Upper lobe of left lung (tissue), 6 donors: Measurements from ENCODE around the gene MARCHF3. TPM values are rescaled to one million over a fixed set of nuclear protein-coding genes. Genes with fewer than 3 reads are reported as not detected.

Experiments used
- ATAC-seq, 2 donors: fragments of 200-7000 bp; cut with Tn5 transposase; one replicate each; pipeline ENCODE4 v1.9.1; 2022; ENCODE audit warnings: mild to moderate bottlenecking in 2 of 2, moderate library complexity in 2 of 2; ENCODE audit not compliant: low FRiP score in 2 of 2
- DNase-seq, 2 donors: peaks; one replicate each; pipeline ENCODE4 v3.0.0-alpha.2; 2019 to 2020
- H3K27ac ChIP-seq, 4 donors: fragments of 200-600 bp; sonication (generic); one replicate each; pipeline ENCODE4 v1.5.1; 2016 to 2019
- H3K27me3 ChIP-seq, 4 donors: fragments of 200-600 bp; sonication (generic); one replicate each; pipeline ENCODE4 v1.5.1; 2017 to 2019
- H3K36me3 ChIP-seq, 4 donors: fragments of 200-600 bp; sonication (generic); one replicate each; pipeline ENCODE4 v1.5.1; 2016 to 2019
- H3K4me1 ChIP-seq, 4 donors: fragments of 200-600 bp; sonication (generic); one replicate each; pipeline ENCODE4 v1.5.1; 2018 to 2019
- H3K4me3 ChIP-seq, 4 donors: fragments of 200-600 bp; sonication (generic); one replicate each; pipeline ENCODE4 v1.5.1; 2017 to 2019; ENCODE audit warnings: mild to moderate bottlenecking in 2 of 4, moderate library complexity in 1 of 4
- H3K9me3 ChIP-seq, 4 donors: fragments of 200-600 bp; sonication (generic); one replicate each; pipeline ENCODE4 v1.5.1; 2018 to 2019
- EP300 ChIP-seq, 4 donors: sonication (generic); formaldehyde crosslinking; IDR thresholded peaks; one replicate each; pipeline ENCODE4 v1.5.1; 2017; ENCODE audit warnings: antibody characterized with exemption in 4 of 4, control low read depth in 2 of 4
- POLR2A ChIP-seq, 4 donors: fragments of 450-650 bp; IDR thresholded peaks; one replicate each; pipeline ENCODE4 v1.5.1; 2016 to 2017; ENCODE audit warnings: antibody characterized with exemption in 4 of 4, mild to moderate bottlenecking in 2 of 4
- POLR2AphosphoS5 ChIP-seq, 2 donors: sonication (generic); formaldehyde crosslinking; IDR thresholded peaks; one replicate each; pipeline ENCODE4 v1.5.1; 2017; ENCODE audit warnings: antibody characterized with exemption in 2 of 2
- WGBS, 2 donors: methylation state at CpG; one replicate each; pipeline ENCODE4 v1.1.5; 2017 to 2018; 5-methylcytosine and 5-hydroxymethylcytosine counted together
- total RNA-seq, 6 donors: library from RNA; depleted of rRNA in 4 of 6; stranded (reverse); fragments of >200 nt in 4 of 6; gene quantifications; one replicate each; pipeline versions ENCODE4 v1.1.0 to v1.2.1, GENCODE V29; 2016 to 2021
- TF ChIP-seq, protein P1 (sequence below), 6 experiments: fragments of 450-650 bp in 4 of 6; fragments of 200-600 bp in 2 of 6; sonication (generic) in 2 of 6; IDR thresholded peaks; one replicate each; pipeline ENCODE4 v1.5.1; 2016 to 2019; ENCODE audit warnings: antibody characterized with exemption in 6 of 6
- donor health status: DM: no; HTN: no; CAD: no; lungs with moderate emphysema.
- donor health status: DM: no; HTN: yes; CAD: no; lungs with severe emphysema.

MARCHF3 gene
- total RNA-seq, 6 donors from 2014 or later: 2.1 to 16.2 (median 6.7) TPM

DNA sequence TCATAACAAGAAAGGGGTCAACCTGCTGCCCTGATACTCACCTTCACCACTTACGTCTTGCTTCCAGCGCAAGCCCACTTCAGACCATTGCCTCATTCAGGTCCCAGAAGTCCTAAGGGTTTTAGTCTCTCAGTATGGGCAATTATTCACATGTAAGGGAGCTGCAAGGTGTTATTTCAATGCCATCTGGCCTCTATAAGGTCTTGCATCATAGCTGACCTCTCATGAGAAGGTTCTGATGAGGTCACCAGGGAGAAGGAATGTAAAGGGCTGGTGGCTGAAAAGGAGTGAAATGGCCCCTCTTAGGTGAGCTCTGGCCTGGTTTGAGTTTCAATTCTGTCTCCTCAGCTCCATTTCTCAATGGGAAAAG is 1.5 kb upstream of the MARCHF3 start:
- no peak for ATAC-seq
- H3K4me3 ChIP-seq: no peak overlapping the region
- H3K4me1 ChIP-seq: peaks cover 13 to 21% (median 17%) of the 10 kb centered on the region in 4 donors
- H3K27ac ChIP-seq: no peak overlapping the region
- H3K9me3 ChIP-seq: no peaks in the 10 kb centered on the region
- TF ChIP-seq POLR2AphosphoS5 (IDR thresholded peaks at IDR 0.05) (peak in 1 of 2 donors; percentile 6), EP300 (IDR thresholded peaks at IDR 0.05) (peak in 1 of 4 donors; percentile 51), POLR2A (IDR thresholded peaks at IDR 0.05) (no peak)
- TF ChIP-seq, protein P1, sequence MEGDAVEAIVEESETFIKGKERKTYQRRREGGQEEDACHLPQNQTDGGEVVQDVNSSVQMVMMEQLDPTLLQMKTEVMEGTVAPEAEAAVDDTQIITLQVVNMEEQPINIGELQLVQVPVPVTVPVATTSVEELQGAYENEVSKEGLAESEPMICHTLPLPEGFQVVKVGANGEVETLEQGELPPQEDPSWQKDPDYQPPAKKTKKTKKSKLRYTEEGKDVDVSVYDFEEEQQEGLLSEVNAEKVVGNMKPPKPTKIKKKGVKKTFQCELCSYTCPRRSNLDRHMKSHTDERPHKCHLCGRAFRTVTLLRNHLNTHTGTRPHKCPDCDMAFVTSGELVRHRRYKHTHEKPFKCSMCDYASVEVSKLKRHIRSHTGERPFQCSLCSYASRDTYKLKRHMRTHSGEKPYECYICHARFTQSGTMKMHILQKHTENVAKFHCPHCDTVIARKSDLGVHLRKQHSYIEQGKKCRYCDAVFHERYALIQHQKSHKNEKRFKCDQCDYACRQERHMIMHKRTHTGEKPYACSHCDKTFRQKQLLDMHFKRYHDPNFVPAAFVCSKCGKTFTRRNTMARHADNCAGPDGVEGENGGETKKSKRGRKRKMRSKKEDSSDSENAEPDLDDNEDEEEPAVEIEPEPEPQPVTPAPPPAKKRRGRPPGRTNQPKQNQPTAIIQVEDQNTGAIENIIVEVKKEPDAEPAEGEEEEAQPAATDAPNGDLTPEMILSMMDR (IDR thresholded peaks at IDR 0.05): no peak
- no peaks in the 10 kb centered on the region for H3K27me3 ChIP-seq
- no peaks in the 10 kb centered on the region for H3K36me3 ChIP-seq
- DNase-seq: peak in 1 of 2 donors; percentile 44
- 81 to 93% methylated on average over 2 of the region's 2 CpGs for WGBS, 2 donors

DNA sequence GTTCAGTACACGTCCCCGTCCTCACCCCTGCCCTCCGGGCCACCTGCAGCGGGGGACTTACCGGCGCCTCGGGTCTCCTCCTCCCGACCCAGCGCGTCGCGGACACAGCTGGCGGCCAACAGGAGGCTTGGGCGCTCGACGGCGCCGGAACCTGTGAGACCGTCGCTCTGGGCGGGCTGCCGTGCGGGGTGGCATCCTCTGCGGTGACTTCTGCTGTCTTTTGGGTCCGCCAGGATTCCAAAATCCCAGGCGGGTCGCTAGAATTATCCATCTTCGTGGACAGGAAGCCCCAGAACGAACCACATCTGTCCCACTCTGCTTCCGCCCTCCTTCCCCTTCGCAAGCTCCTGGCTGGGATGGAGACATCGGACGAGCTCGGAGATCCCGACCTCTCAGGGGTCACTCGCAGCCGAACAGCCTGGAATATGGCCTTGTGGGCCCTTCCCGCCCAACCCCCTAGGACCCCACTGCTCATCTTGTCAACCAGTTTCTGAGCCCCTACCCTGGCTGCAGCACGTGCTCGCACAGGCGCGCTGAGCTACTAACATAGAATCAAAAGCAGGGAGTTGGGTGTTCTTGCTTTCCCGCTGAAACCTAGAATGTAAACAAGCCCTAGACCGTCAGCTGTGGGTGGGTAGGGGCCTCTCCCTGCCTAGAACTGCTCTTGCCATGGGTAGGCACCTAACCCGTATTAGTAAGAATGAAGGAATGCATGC is 947 bp upstream of the MARCHF3 start:
- Histone ChIP-seq H3K9me3 (no peaks in the 10 kb centered on the region), H3K4me3 (peak overlapping the region; percentile 49 to 83 (median 64)), H3K36me3 (no peaks in the 10 kb centered on the region), H3K4me1 (peaks cover 13 to 21% (median 17%) of the 10 kb centered on the region in 4 donors), H3K27me3 (no peaks in the 10 kb centered on the region), H3K27ac (peak overlapping the region; percentile 86 to 91 (median 88))
- no peak for TF ChIP-seq POLR2AphosphoS5 (IDR thresholded peaks at IDR 0.05)
- TF ChIP-seq, protein P1 (IDR thresholded peaks at IDR 0.05): no peak
- no peak for TF ChIP-seq EP300 (IDR thresholded peaks at IDR 0.05)
- TF ChIP-seq POLR2A (IDR thresholded peaks at IDR 0.05): no peak
- peak; percentile 8 to 19 for ATAC-seq
- peak; percentile 24 to 87 for DNase-seq
- WGBS, 2 donors: 25 to 37% methylated on average over 30 to 31 of the region's 45 CpGs

DNA sequence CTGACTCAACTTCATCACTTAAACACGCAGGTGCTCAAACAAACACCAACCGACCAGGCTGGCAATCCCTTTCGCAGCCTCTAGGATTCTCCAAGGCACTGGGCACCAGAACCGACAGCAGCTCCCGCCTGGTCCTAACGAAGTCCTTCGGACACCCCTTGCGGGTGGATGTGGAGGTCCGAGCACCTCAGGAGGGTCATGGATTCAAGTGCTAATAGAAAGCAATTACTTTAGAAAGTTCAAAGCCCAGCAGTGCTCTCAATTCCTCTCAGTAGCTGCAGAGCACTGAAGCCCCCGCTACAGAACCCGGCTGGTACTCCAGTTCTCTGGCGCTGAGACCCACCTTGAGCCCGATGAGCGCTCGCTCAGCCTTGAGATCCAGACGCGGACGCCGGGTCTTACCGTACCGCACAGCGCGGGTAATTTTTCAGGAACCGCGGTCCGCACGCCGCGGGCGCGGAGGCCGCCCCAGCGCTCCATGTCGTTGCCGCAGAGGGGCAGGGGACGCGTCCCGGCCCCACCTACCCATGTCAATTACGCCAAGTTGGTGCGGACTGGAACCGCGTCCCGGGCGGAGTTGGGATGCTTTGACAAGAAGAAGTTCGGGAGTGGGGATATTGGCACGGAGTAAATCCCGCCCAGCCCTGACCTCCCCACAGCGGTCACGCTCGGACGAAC is 638 bp downstream of the MARCHF3 start:
- H3K27ac ChIP-seq: peak overlapping the region; percentile 86 to 91 (median 88)
- TF ChIP-seq POLR2A (IDR thresholded peaks at IDR 0.05) (no peak), POLR2AphosphoS5 (IDR thresholded peaks at IDR 0.05) (no peak)
- TF ChIP-seq, protein P1 (IDR thresholded peaks at IDR 0.05): peak; percentile 27 to 65 (median 45)
- H3K36me3 ChIP-seq: no peaks in the 10 kb centered on the region
- H3K4me1 ChIP-seq: peaks cover 13 to 21% (median 17%) of the 10 kb centered on the region in 4 donors
- WGBS, 2 donors: 1 to 4% methylated on average over 9 to 23 of the region's 51 CpGs
- H3K9me3 ChIP-seq: no peaks in the 10 kb centered on the region
- no peaks in the 10 kb centered on the region for H3K27me3 ChIP-seq
- H3K4me3 ChIP-seq: peak overlapping the region; percentile 56 to 83 (median 64)
- DNase-seq: peak; percentile 79 to 90
- peak; percentile 54 to 71 for ATAC-seq

DNA sequence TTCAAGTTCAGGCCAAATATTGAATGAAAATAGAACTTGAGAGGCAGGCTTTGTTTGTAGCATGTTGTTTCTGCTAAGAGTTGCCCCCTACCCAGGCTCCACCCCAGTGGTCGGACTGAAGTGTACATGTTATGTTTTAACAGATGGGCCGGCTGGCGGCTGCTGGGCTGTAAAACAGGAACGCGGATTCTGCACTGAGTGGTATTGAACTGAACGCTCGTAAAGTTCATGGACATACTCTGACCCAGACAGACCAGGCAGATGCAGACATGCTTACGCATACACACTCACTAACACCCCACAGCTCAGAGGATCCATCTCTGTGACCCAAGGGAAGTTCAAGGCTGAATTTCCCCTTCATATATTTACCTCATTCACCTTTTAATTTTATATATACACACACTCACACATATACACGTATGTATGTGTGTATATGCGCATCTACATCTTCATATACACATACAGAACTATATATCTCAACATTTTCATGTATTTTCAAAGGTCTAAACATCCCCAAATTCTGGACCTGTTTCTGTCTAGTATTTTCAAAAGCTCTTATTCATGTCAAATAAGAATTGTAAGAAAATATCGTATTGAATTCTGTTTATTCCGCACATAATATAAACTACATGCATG is 1.4 kb downstream of the MARCHF3 start:
- Histone ChIP-seq H3K27ac (no peak overlapping the region), H3K27me3 (no peaks in the 10 kb centered on the region), H3K36me3 (no peaks in the 10 kb centered on the region), H3K4me1 (peaks cover 13 to 21% (median 17%) of the 10 kb centered on the region in 4 donors), H3K4me3 (peak overlapping the region in 3 of 4 donors; percentile 59 to 83 (median 69)), H3K9me3 (no peaks in the 10 kb centered on the region)
- DNase-seq (peak; percentile 6 to 29), ATAC-seq (no peak)
- WGBS, 2 donors: 41 to 49% methylated on average over 12 of the region's 12 CpGs
- TF ChIP-seq, protein P1 (IDR thresholded peaks at IDR 0.05): no peak
